Testis (tissue), 3 donors: ENCODE data around the gene CNPPD1. TPM values are rescaled to one million over a fixed set of nuclear protein-coding genes. Genes with fewer than 3 reads are reported as not detected.

Experiments used
- DNase-seq: peaks from one replicate; pipeline ENCODE4 v3.0.0-alpha.2; 2019
- H3K27ac ChIP-seq, 2 donors: fragments of 200-600 bp; sonication (generic); one replicate each; pipeline ENCODE4 v1.5.1; 2019
- H3K27me3 ChIP-seq: fragments of 200-600 bp; sonication (generic); one replicate; pipeline ENCODE4 v1.5.1; 2019
- H3K36me3 ChIP-seq: fragments of 200-600 bp; sonication (generic); one replicate; pipeline ENCODE4 v1.5.1; 2017; ENCODE audit warnings: low read depth; ENCODE audit errors: missing control alignments
- H3K4me1 ChIP-seq: fragments of 200-600 bp; sonication (generic); one replicate; pipeline ENCODE4 v1.5.1; 2019
- H3K4me3 ChIP-seq, 2 donors: fragments of 200-600 bp; sonication (generic); one replicate each; pipeline ENCODE4 v1.5.1; 2017 to 2019
- H3K9me3 ChIP-seq: fragments of 200-600 bp; sonication (generic); one replicate; pipeline ENCODE4 v1.5.1; 2017
- CTCF ChIP-seq, 3 experiments: fragments of 450-650 bp in 2 of 3; fragments of 200-600 bp in 1 of 3; sonication (generic) in 1 of 3; IDR thresholded peaks; one replicate each; pipeline ENCODE4 v1.5.1; 2016 to 2019; ENCODE audit warnings: antibody characterized with exemption in 3 of 3, mild to moderate bottlenecking in 2 of 3, moderate library complexity in 1 of 3
- POLR2A ChIP-seq: fragments of 450-650 bp; IDR thresholded peaks from one replicate; pipeline ENCODE4 v1.6.1; 2017; ENCODE audit warnings: antibody characterized with exemption, mild to moderate bottlenecking, moderate library complexity
- WGBS, 2 donors: methylation state at CpG; one replicate each; pipeline ENCODE4 v1.1.5; 2018; 5-methylcytosine and 5-hydroxymethylcytosine counted together
- intact Hi-C: fragments of 100-400 bp; cut with DNase I; formaldehyde crosslinking; loops from one replicate; pipeline ENCODE4 v1.15.1; 2023; ENCODE audit warnings: low total_unique reads
- polyA plus RNA-seq: library from polyadenylated mRNA; stranded (reverse); fragments of 350-450 nt; fragmentation: Illumina TruSeq; extraction: RNeasy Lipid Tissue Mini Kit (QIAGEN cat#74804); gene quantifications from one replicate; pipeline ENCODE4 v1.2.3, GENCODE V29; 2014; ENCODE audit warnings: low read depth, low replicate concordance; ENCODE audit not compliant: insufficient read depth
- total RNA-seq, 2 donors: library from RNA; depleted of rRNA; stranded (reverse); fragments of >200 nt; gene quantifications; one replicate each; pipeline ENCODE4 v1.2.3, GENCODE V29; 2016

Gene CNPPD1
- total and polyA plus RNA-seq, 3 donors from 2014 or later: 38.3 to 68.0 (median 60.5) TPM

DNA sequence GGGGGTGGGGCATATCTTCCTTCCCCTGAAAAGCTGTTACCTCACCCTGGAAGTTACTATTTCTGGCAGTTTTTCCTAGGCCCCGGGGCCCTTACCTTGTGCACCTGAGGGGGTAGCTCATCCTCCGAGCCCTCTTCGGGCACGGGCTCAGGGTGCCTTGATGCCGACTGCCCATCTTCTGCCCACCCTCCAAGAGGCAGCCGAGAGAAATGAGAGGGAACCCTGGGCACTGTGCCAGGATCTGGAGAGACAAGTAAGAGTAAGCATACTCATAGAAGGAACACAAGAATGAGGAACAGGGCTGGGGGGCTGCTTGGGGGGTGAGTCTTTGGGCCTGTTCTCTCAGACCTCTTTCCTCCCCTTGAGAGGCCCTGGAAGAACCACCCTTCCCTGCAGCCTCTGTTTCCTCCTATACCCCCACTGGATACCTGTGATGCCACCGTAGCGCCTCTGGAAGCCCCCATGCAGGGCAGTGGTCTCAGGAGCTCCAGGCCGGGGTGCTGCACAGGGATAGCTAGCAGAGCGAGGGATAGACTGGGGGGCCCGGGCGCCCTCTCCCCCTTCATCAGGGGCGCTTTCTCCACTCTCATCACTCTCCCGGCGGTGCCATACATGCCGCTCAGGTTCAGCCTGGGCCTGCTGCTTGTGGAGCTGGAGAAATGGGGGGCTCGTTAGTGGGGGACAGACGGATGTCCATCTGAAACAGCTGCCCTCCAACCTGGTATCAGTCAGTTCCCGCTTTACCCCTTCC is 44.1 kb upstream of the CNPPD1 start:
- Histone ChIP-seq H3K4me1 (peaks cover 27% of the 10 kb centered on the region), H3K27ac (no peak overlapping the region), H3K4me3 (no peak overlapping the region), H3K27me3 (no peaks in the 10 kb centered on the region), H3K9me3 (no peaks in the 10 kb centered on the region), H3K36me3 (no peaks in the 10 kb centered on the region)
- no peak for TF ChIP-seq POLR2A
- no peak for TF ChIP-seq CTCF (IDR thresholded peaks at IDR 0.05)
- 91 to 92% methylated on average over 12 to 19 of the region's 19 CpGs for WGBS, 2 donors
- DNase-seq: no peak
- intact Hi-C loops: no loop called here

- Histone ChIP-seq H3K9me3 (no peaks in the 10 kb centered on the region), H3K4me1 (peaks cover 27% of the 10 kb centered on the region), H3K27ac (no peak overlapping the region), H3K4me3 (no peak overlapping the region), H3K27me3 (no peaks in the 10 kb centered on the region), H3K36me3 (no peaks in the 10 kb centered on the region)
- TF ChIP-seq CTCF (IDR thresholded peaks at IDR 0.05): no peak
- no peak for TF ChIP-seq POLR2A
- 71 to 83% methylated on average over 17 to 18 of the region's 18 CpGs for WGBS, 2 donors
- intact Hi-C loops: no loop called here
- DNase-seq: no peak
Observed at GRCh38 chr2:219219784-219220532, 43.2 kb upstream of the CNPPD1 start.

DNA sequence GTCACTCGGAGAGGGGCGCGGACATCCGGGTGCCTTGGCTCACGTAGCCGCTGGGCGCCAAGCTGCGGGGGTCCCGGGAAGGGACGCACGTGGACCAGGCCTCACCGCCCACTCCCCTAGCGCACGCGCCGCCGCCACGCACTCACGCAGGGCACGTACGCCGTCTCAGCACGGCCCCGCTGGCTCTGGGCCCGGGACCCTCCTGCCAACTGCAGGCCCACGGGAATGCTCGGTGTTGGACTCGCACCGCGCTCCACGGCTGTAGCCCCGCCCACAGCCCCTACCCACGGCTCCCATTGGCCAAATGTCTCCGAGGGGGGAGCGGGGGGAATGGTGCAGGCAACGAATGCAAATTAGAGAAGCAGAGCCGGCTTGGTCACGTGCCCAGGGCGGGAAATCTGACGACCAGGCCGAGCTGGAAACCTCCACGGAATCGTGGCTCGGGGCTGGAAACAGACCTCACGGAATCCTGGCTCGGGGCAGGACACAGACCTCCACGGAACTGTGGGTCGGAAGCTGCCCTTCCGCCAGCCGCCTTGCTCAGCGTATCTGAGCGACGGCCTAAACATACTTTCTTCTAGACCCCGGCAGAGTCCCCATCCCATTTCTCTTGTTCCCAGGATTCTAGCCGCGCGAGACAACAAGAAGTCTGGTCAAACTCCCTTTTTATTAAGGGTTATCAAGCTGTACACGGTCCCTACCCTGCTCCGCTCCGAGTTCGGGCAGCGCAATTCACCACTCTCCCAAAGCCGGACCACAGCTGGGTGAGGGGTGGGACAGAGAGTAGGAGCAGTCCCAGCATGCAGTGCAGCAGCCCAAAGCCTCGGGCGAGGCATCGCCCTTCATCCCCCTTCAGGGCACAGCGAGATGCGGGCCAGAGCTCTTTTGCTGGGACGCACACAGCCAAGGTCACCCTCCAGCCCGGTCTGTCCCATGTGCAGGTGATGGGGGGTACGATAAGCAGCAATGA is 42.3 kb upstream of the CNPPD1 start, which contains the start of gene ABCB6:
Gene ABCB6, minus strand, starts transcription at position 227 of the 970 bp plus-strand sequence. CDS start 285 bp downstream, outside the sequence.
- DNase-seq: peak; percentile 98
- Histone ChIP-seq H3K36me3 (no peaks in the 10 kb centered on the region), H3K9me3 (no peaks in the 10 kb centered on the region), H3K27me3 (no peaks in the 10 kb centered on the region), H3K4me3 (peak within 1 kb of the TSS; percentile 59 to 71), H3K27ac (peak within 1 kb of the TSS; percentile 75 to 93), H3K4me1 (peaks cover 27% of the 10 kb centered on the region)
- TF ChIP-seq CTCF (IDR thresholded peaks at IDR 0.05): peak in 1 of 3 experiments; percentile 7
- peak; percentile 23 for TF ChIP-seq POLR2A
- WGBS, 2 donors: 7 to 8% methylated on average over 32 to 71 of the region's 71 CpGs
- intact Hi-C loops: no loop called here

DNA sequence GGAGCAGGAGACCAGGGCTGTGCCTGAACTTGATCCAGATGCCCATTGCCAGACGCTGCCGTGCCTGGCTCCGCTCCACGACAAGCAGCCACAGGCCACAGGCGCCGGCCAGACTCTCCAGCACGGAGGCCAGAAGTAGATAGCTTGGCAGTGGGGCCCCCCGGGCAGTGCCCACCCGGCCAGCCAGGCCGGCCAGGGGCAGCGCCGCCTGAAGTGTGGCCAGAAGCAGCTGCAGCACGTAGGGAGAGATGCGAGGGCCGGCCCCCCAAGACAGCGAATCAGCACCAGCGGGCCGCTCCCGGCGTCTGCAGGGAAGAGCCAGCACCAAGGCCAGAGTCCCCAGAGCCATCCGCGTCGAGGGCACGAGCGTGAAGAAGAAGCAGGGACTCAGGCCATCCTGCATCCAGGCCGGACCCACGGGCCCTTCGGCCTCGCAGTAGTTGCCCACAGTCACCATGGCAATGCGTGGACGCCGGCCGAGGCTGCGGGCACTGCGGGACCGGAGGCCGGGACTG is 41.5 kb upstream of the CNPPD1 start:
- peak; percentile 75 for DNase-seq
- Histone ChIP-seq H3K27ac (peak overlapping the region; percentile 75 to 93), H3K9me3 (no peaks in the 10 kb centered on the region), H3K4me3 (peak overlapping the region; percentile 59 to 71), H3K27me3 (no peaks in the 10 kb centered on the region), H3K36me3 (no peaks in the 10 kb centered on the region), H3K4me1 (peaks cover 27% of the 10 kb centered on the region)
- no peak for TF ChIP-seq POLR2A
- TF ChIP-seq CTCF (IDR thresholded peaks at IDR 0.05): no peak
- 1% methylated on average over 37 of the region's 37 CpGs; no CpG with 5 or more reads in 1 of the 2 donors for WGBS, 2 donors
- intact Hi-C loops: no loop called here
